Measurements from ENCODE around the gene SUGCT. TPM values are rescaled to one million over a fixed set of nuclear protein-coding genes. Genes with fewer than 3 reads are reported as not detected.
A peak's percentile ranks its signal among the peaks of the same experiment; 100 is the strongest.

The SUGCT gene
- total and polyA plus RNA-seq, 3 donors from 2014 or later, result 7.1 to 9.8 (median 8.1) TPM

GRCh38 chr7:40758590-40758989, 623.8 kb downstream of the SUGCT start:
- H3K4me3 ChIP-seq, result no peak overlapping the region
- peak overlapping the region in 1 of 2 donors; percentile 26 for H3K27ac ChIP-seq
- H3K4me1 ChIP-seq, result peaks cover under 1% of the 10 kb centered on the region
- no peaks in the 10 kb centered on the region for H3K27me3 ChIP-seq
- H3K9me3 ChIP-seq, result no peaks in the 10 kb centered on the region
- intact Hi-C loops (cut with DNase I; ENCODE audit: low total_unique reads), result no loop called here
- TF ChIP-seq CTCF (IDR thresholded peaks at IDR 0.05), result no peak
- no peak for TF ChIP-seq POLR2A (IDR thresholded peaks at IDR 0.05)
- no peaks in the 10 kb centered on the region for H3K36me3 ChIP-seq (ENCODE audit: low read depth, missing control alignments)
- 62 to 65% methylated on average over 3 of the region's 3 CpGs for WGBS, 2 donors
- peak; percentile 63 for DNase-seq

- no peaks in the 10 kb centered on the region for H3K27me3 ChIP-seq
- no peak for DNase-seq
- no peaks in the 10 kb centered on the region for H3K36me3 ChIP-seq (ENCODE audit: low read depth, missing control alignments)
- no peak for TF ChIP-seq CTCF (IDR thresholded peaks at IDR 0.05)
- TF ChIP-seq POLR2A (IDR thresholded peaks at IDR 0.05), result no peak
- no peak overlapping the region for H3K4me3 ChIP-seq
- WGBS, 2 donors, result 86 to 88% methylated on average over 5 of the region's 5 CpGs
- intact Hi-C loops (cut with DNase I; ENCODE audit: low total_unique reads), result no loop called here
- H3K9me3 ChIP-seq, result no peaks in the 10 kb centered on the region
- H3K27ac ChIP-seq, result no peak overlapping the region
- H3K4me1 ChIP-seq, result peaks cover 5% of the 10 kb centered on the region
These were observed 625.6 kb downstream of the SUGCT start for GRCh38 chr7:40760293-40760964.

GRCh38 chr7:40760987-40761386, 626.2 kb downstream of the SUGCT start:
- no peak overlapping the region for H3K27ac ChIP-seq
- DNase-seq, result no peak
- peaks cover 5% of the 10 kb centered on the region for H3K4me1 ChIP-seq

GRCh38 chr7:40761762-40762560, 627.2 kb downstream of the SUGCT start:
- WGBS, 2 donors, result 68 to 74% methylated on average over 14 of the region's 14 CpGs
- H3K36me3 ChIP-seq (ENCODE audit: low read depth, missing control alignments), result no peaks in the 10 kb centered on the region
- no peak overlapping the region for H3K27ac ChIP-seq
- TF ChIP-seq CTCF (IDR thresholded peaks at IDR 0.05) (peak in 2 of 3 experiments; percentile 15 to 19), POLR2A (IDR thresholded peaks at IDR 0.05) (no peak)
- no peak overlapping the region for H3K4me3 ChIP-seq
- H3K9me3 ChIP-seq, result no peaks in the 10 kb centered on the region
- no peak for DNase-seq
- intact Hi-C loops (cut with DNase I; ENCODE audit: low total_unique reads), result no loop called here
- peaks cover 5% of the 10 kb centered on the region for H3K4me1 ChIP-seq
- no peaks in the 10 kb centered on the region for H3K27me3 ChIP-seq

More at GRCh38 chr7:40760987-40761386, 626.2 kb downstream of the SUGCT start:
- intact Hi-C loops (cut with DNase I; ENCODE audit: low total_unique reads), result no loop called here
- Histone ChIP-seq H3K9me3 (no peaks in the 10 kb centered on the region), H3K27me3 (no peaks in the 10 kb centered on the region), H3K4me3 (no peak overlapping the region), H3K36me3 (ENCODE audit: low read depth, missing control alignments) (no peaks in the 10 kb centered on the region)
- WGBS, 2 donors, result 63 to 82% methylated on average over 4 of the region's 4 CpGs
- no peak for TF ChIP-seq CTCF (IDR thresholded peaks at IDR 0.05)
- no peak for TF ChIP-seq POLR2A (IDR thresholded peaks at IDR 0.05)
